Activated naive CD8-positive, alpha-beta T cell treated with anti-CD3 and anti-CD28 coated beads, Interleukin-2, amount 50 U/mL, for 16 hours (primary cell): Measurements from ENCODE around the gene HLA-DQA2.
"Not testable (repeated sequence)": the region's sequence is repeated elsewhere in the genome, so short reads cannot be mapped to it uniquely, and the experiment has no call there.

Source experiments
- DNase-seq: peaks from one replicate; pipeline ENCODE4 v3.0.0-alpha.2; 2020; ENCODE audit warnings: low read depth, low spot score

Gene HLA-DQA2

GRCh38 chr6:32741031-32741960, at the start of gene HLA-DQA2:
TSS of gene HLA-DQA2 (plus strand) at chr6:32741391. CDS start at chr6:32741444, 53 bp downstream.
- DNase-seq = no peak

- DNase-seq = no peak
These were observed 49.2 kb upstream of the HLA-DQA2 start for GRCh38 chr6:32692019-32692418.

- DNase-seq = no peak
These were observed 44.2 kb upstream of the HLA-DQA2 start for GRCh38 chr6:32697031-32697430.

- no peak for DNase-seq
These were observed 40.7 kb upstream of the HLA-DQA2 start for GRCh38 chr6:32700391-32701040.

- DNase-seq = no peak
These were observed 37.8 kb upstream of the HLA-DQA2 start for GRCh38 chr6:32703347-32703746.

- DNase-seq = not testable (repeated sequence)
These were observed 36.0 kb upstream of the HLA-DQA2 start for GRCh38 chr6:32705164-32705563.

GRCh38 chr6:32709625-32710024, 31.6 kb upstream of the HLA-DQA2 start:
- no peak for DNase-seq

- DNase-seq = no peak
These were observed 27.9 kb upstream of the HLA-DQA2 start for GRCh38 chr6:32713241-32713640.

GRCh38 chr6:32716396-32716795, 24.8 kb upstream of the HLA-DQA2 start:
- no peak for DNase-seq

GRCh38 chr6:32718879-32719278, 22.3 kb upstream of the HLA-DQA2 start:
- no peak for DNase-seq

GRCh38 chr6:32738126-32738525, 3.1 kb upstream of the HLA-DQA2 start:
- no peak for DNase-seq

GRCh38 chr6:32742374-32742773, 1.2 kb downstream of the HLA-DQA2 start:
- DNase-seq = no peak

- DNase-seq = no peak
These were observed 3.6 kb downstream of the HLA-DQA2 start for GRCh38 chr6:32744776-32745175.

- DNase-seq = not testable (repeated sequence)
These were observed 4.5 kb downstream of the HLA-DQA2 start for GRCh38 chr6:32745649-32746048.

- no peak for DNase-seq
These were observed 11.4 kb downstream of the HLA-DQA2 start for GRCh38 chr6:32752580-32752979.

- DNase-seq = no peak
These were observed 18.5 kb downstream of the HLA-DQA2 start for GRCh38 chr6:32759669-32760068.

- DNase-seq = no peak
These were observed 19.9 kb downstream of the HLA-DQA2 start for GRCh38 chr6:32761072-32761471.

- DNase-seq = no peak
These were observed 20.4 kb downstream of the HLA-DQA2 start for GRCh38 chr6:32761548-32761947.

GRCh38 chr6:32763421-32763820, 22.2 kb downstream of the HLA-DQA2 start, which contains the start of gene HLA-DQB2:
TSS of gene HLA-DQB2 (minus strand) at chr6:32763532. CDS start at chr6:32763470, 62 bp downstream.
- no peak for DNase-seq

GRCh38 chr6:32764048-32764447, 22.9 kb downstream of the HLA-DQA2 start:
- DNase-seq = no peak

- no peak for DNase-seq
These were observed 31.5 kb downstream of the HLA-DQA2 start for GRCh38 chr6:32772656-32773055.

GRCh38 chr6:32774426-32774825, 33.2 kb downstream of the HLA-DQA2 start:
- no peak for DNase-seq

GRCh38 chr6:32775071-32775470, 33.9 kb downstream of the HLA-DQA2 start:
- DNase-seq = no peak
